Activated T-cell treated with anti-CD3 and anti-CD28 coated beads, Interleukin-2, amount 50 U/mL, for 72 hours (primary cell): ENCODE results near the gene CLEC5A. TPM values are rescaled to one million over a fixed set of nuclear protein-coding genes. Genes with fewer than 3 reads are reported as not detected.
"Not testable (repeated sequence)": the region's sequence is repeated elsewhere in the genome, so short reads cannot be mapped to it uniquely, and the experiment has no call there.

Source experiments
- ATAC-seq, 2 donors: fragments of 150-1000 bp; cut with Tn5 transposase; replicated peaks in 1 of 2; 2 replicates each; pipeline ENCODE4 v1.10.0; 2021; ENCODE audit warnings: moderate library complexity in 2 of 2, mild to moderate bottlenecking in 1 of 2
- DNase-seq, 2 donors: peaks; one replicate each; pipeline ENCODE4 v3.0.0; 2021 to 2022; ENCODE audit warnings: mixed read lengths in 1 of 2
- H3K27ac Mint-ChIP-seq: one replicate; pipeline ENCODE4 v1.8.0; 2022; ENCODE audit warnings: mild to moderate bottlenecking, moderate library complexity, mixed read lengths
- H3K27me3 Mint-ChIP-seq: one replicate; pipeline ENCODE4 v1.8.0; 2022; ENCODE audit warnings: low read depth, mixed read lengths
- H3K36me3 Mint-ChIP-seq, 2 donors: one replicate each; pipeline ENCODE4 v1.8.0; 2022; ENCODE audit warnings: mixed read lengths in 2 of 2, mild to moderate bottlenecking in 1 of 2; ENCODE audit not compliant: insufficient read depth in 2 of 2
- H3K4me1 Mint-ChIP-seq: one replicate; pipeline ENCODE4 v1.8.0; 2022; ENCODE audit warnings: low read depth, mixed read lengths
- H3K4me3 Mint-ChIP-seq, 2 donors: one replicate each; pipeline ENCODE4 v1.8.0; 2022; ENCODE audit warnings: mild to moderate bottlenecking in 2 of 2, mixed read lengths in 2 of 2, moderate library complexity in 2 of 2
- H3K9me3 Mint-ChIP-seq, 2 donors: one replicate each; pipeline ENCODE4 v1.8.0; 2022; ENCODE audit warnings: mixed read lengths in 2 of 2
- total RNA-seq, 2 donors: library from RNA; stranded (reverse); gene quantifications; one replicate each; pipeline ENCODE4 v1.2.3, GENCODE V29; 2022

Gene CLEC5A
- total RNA-seq, 2 donors from 2014 or later: not detected

DNA sequence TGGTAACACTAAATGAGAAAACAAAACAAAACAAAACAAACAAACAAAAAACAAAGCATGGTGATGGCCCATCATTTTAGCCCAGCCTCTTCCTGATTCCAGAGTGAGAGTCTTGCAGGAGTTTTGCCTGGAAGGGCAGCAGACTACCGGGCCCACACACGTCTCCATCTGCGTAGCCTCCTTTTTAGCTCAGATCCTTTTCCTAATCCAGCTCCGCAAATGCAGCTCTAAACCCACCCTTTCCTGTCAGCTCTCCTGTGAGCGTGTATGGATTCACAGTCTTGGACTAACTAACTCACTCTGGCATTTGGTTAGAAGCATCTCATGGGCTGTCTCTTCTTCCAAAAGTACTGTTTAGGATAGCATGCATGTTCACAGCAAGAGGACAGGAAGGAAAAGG lies 16.6 kb downstream of the CLEC5A start:
- ATAC-seq (no peak), DNase-seq (no peak)
- Mint-ChIP-seq H3K27ac (no peak overlapping the region), H3K36me3 (peaks cover 0 to 3% of the 10 kb centered on the region in 2 donors), H3K4me3 (no peak overlapping the region), H3K4me1 (no peaks in the 10 kb centered on the region), H3K27me3 (peaks cover 6% of the 10 kb centered on the region), H3K9me3 (peaks cover 0 to 7% of the 10 kb centered on the region in 2 donors)

DNA sequence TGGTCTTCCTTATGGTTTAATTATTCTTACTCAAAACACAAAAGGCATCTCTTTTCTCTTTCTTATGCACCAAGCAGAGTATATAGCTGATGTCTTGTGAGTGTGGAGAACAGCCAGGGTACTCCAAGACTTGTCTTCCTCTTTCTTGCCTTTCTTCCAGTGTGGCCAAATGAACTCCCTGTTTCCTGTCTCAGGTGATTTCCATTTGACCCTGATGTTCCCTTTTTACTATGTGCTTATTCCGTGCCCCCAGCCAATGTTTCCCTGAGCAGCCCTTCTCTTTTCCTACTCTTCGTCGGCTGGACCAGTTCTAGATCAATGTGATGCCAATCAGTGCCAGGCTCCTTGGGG lies 18.0 kb downstream of the CLEC5A start:
- H3K9me3 Mint-ChIP-seq: peaks cover 0 to 2% of the 10 kb centered on the region in 2 donors
- ATAC-seq (no peak), DNase-seq (no peak)
- no peaks in the 10 kb centered on the region for H3K4me1 Mint-ChIP-seq
- H3K27ac Mint-ChIP-seq: no peak overlapping the region
- no peak overlapping the region for H3K4me3 Mint-ChIP-seq
- peaks cover under 1% of the 10 kb centered on the region for H3K27me3 Mint-ChIP-seq
- peaks cover 0 to 3% of the 10 kb centered on the region in 2 donors for H3K36me3 Mint-ChIP-seq

DNA sequence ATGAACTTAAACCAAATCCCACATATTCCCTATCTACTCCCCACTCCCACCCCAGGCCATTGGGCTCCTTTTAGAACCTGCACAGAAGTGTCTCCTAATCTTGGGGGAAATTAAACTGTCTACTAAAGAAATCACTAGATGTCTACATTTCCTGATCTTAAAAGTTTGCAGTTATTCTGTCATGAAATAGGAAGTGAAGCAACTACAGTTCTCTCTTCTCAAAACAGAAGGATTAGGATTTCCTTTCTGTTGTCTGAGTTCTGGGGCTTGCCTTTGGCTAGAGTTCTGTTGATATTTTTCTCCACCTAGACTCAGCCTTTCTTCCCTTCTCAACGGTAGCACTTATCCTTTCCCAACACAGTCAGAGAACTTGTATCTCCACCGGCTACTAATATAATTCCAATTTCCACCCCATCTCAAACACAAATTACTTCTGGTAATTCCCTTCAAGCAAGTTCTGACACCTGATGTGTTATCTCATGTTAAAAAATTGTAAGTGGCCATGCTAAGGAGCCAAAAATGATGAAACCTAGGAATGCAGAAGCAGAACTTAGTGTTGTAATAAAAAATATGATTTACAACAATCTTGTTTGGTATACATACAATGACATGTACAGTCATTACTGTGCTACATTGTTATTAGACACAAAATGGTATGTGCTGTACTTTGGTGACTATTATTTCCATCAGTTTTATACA lies 18.5 kb downstream of the CLEC5A start:
- H3K27me3 Mint-ChIP-seq: no peaks in the 10 kb centered on the region
- no peaks in the 10 kb centered on the region for H3K4me1 Mint-ChIP-seq
- peaks cover 0 to 2% of the 10 kb centered on the region in 2 donors for H3K9me3 Mint-ChIP-seq
- DNase-seq (no peak), ATAC-seq (no peak)
- no peak overlapping the region for H3K27ac Mint-ChIP-seq
- H3K4me3 Mint-ChIP-seq: no peak overlapping the region
- peaks cover 0 to 3% of the 10 kb centered on the region in 2 donors for H3K36me3 Mint-ChIP-seq

DNA sequence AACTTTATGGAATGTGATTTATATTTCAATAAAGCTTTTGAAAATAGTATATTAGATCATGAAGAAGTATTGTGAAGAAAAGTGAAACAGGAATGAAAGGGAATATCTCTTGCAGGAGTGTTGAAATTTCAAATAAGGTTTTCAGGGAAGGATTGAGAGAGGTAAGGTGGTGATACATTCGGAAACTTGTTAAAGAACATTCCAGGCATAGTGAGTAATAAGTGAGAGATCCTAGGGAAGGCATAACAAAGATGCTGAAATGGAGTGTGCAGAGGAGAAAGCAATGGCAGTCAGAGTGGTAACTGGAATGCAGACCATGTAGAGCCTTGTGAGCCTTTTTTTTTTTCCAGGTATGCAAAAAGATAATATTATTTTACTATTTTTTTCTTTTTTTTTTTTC lies 26.5 kb downstream of the CLEC5A start:
- H3K9me3 Mint-ChIP-seq: no peaks in the 10 kb centered on the region
- no peaks in the 10 kb centered on the region for H3K36me3 Mint-ChIP-seq
- H3K4me3 Mint-ChIP-seq: no peak overlapping the region
- H3K4me1 Mint-ChIP-seq: no peaks in the 10 kb centered on the region
- ATAC-seq (no peak), DNase-seq (no peak)
- no peak overlapping the region for H3K27ac Mint-ChIP-seq
- no peaks in the 10 kb centered on the region for H3K27me3 Mint-ChIP-seq

DNA sequence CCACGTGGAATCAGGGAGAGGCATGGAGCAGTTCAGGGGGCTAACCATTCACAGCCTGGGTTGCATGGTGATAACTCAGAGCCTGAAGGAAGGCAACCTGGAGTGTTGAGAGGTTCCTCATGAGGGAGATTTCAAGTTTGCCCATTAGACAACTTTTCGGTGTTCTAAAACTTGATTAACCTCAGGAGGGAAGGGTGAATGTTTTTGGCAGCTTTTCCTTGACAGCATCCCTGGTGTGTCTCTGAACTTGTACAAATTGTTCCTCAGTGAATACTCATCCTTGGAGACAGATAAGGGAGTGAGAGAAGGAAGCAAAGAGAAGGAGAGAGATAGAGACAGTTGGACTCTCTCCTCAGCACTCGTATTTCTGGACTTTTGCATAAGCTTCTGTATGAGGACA lies 30.7 kb downstream of the CLEC5A start, which contains the start of gene OR9A4:
TSS of gene OR9A4 (plus strand) at position 301 of the 400 bp plus-strand sequence. CDS start 2,477 bp downstream, outside the sequence.
- Mint-ChIP-seq H3K27me3 (no peaks in the 10 kb centered on the region), H3K9me3 (no peaks in the 10 kb centered on the region), H3K4me3 (no peak within 1 kb of the TSS), H3K4me1 (no peaks in the 10 kb centered on the region), H3K36me3 (no peaks in the 10 kb centered on the region), H3K27ac (no peak within 1 kb of the TSS)
- DNase-seq (no peak), ATAC-seq (no peak)

DNA sequence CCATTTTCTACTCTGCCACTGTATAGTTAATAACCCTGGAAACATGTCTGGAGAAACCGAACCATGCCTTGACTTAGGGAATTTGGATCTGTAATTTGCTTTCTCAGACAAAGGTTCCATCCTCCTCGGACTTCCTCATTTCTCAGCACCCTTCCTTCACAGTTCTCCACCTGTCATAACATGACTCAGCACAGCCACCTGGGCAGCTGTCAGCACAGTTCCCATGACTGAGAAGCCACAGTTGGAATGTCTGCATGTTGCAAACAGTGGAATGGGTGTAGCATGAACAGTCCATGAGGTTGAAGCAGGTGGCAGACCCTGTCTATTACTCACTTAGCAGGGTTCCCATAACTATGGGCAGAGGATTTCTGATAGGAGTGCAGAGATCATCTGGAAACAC lies 31.2 kb downstream of the CLEC5A start:
- H3K9me3 Mint-ChIP-seq: peaks cover 0 to 2% of the 10 kb centered on the region in 2 donors
- DNase-seq (no peak), ATAC-seq (no peak)
- H3K4me3 Mint-ChIP-seq: no peak overlapping the region
- H3K27ac Mint-ChIP-seq: no peak overlapping the region
- no peaks in the 10 kb centered on the region for H3K27me3 Mint-ChIP-seq
- no peaks in the 10 kb centered on the region for H3K36me3 Mint-ChIP-seq
- H3K4me1 Mint-ChIP-seq: no peaks in the 10 kb centered on the region

DNA sequence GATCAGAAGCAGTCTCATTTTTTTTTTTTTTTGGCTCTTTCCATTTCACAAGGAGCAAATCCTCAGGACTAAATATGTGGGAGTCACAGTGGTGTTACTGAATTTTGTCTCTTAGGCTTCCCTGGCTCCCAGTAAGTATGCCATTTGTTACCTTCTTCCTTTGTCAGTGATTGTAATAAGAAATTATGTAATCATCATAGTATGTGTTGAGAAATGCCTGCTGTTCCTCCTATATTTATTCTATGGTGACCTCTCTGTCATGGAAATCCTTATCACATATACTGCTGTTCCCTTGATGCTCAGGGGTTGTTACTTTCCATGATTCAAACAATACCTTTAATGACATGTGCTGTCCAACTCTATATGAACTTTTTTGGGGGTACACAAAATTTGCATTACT lies 35.4 kb downstream of the CLEC5A start:
- Mint-ChIP-seq H3K4me1 (no peaks in the 10 kb centered on the region), H3K4me3 (no peak overlapping the region)

DNA sequence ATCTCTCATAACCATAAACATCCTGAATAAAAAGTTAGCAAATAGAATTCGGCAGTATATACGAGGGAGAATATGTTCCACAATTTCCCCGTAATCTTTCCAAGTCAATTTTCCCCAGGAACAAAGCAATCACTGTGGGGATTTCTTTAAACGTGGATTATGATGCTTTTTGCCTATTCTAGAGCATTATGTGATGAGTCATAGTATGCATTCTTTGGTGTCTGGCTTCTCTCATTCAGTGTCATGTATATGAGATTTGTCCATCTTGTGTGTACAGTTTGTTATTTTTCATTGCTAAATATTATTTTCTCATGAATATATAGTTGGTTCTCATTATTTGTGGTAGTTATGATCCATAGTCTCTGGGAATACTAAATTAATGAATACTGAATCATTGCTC lies 40.5 kb downstream of the CLEC5A start:
- DNase-seq: no peak
- Mint-ChIP-seq H3K36me3 (no peaks in the 10 kb centered on the region), H3K4me3 (no peak overlapping the region), H3K27me3 (no peaks in the 10 kb centered on the region), H3K27ac (no peak overlapping the region), H3K4me1 (no peaks in the 10 kb centered on the region), H3K9me3 (peaks cover 0 to 2% of the 10 kb centered on the region in 2 donors)
- ATAC-seq: no peak

More for the DNA sequence above, 35.4 kb downstream of the CLEC5A start:
- ATAC-seq (no peak), DNase-seq (no peak)
- peak overlapping the region; percentile 22 for H3K27ac Mint-ChIP-seq
- no peaks in the 10 kb centered on the region for H3K27me3 Mint-ChIP-seq
- H3K36me3 Mint-ChIP-seq: no peaks in the 10 kb centered on the region
- H3K9me3 Mint-ChIP-seq: peaks cover 0 to 2% of the 10 kb centered on the region in 2 donors

DNA sequence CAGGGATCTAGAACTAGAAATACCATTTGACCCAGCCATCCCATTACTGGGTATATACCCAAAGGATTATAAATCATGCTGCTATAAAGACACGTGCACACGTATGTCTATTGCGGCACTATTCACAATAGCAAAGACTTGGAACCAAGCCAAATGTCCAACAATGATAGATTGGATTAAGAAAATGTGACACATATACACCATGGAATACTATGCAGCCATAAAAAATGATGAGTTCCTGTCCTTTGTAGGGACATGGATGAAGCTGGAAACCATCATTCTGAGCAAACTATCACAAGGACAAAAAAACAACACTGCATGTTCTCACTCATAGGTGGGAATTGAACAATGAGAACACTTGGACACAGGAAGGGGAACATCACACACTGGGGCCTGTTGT lies 47.4 kb downstream of the CLEC5A start:
- DNase-seq, ATAC-seq, H3K27me3 Mint-ChIP-seq, H3K4me1 Mint-ChIP-seq, H3K36me3 Mint-ChIP-seq, H3K27ac Mint-ChIP-seq, H3K9me3 Mint-ChIP-seq, H3K4me3 Mint-ChIP-seq: not testable (repeated sequence)

DNA sequence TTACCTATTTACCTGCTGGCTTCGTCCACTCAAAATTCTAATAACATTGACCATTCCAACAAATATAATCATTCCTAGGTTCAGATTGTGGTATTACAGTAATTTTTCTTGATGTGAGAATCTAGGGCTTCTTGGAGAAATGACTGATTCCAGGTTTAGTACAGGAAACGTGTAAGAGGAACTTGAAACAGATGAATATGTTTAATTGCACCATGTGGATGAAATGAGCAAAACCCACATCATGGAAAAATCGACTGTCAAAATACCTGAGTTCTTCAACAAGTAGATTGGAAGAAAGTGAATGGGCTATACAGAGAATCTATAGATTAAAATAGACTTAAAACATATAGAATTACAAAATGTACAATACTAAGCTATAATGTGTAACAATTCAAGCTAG lies 55.4 kb downstream of the CLEC5A start:
- no peaks in the 10 kb centered on the region for H3K36me3 Mint-ChIP-seq
- DNase-seq: no peak
- no peak overlapping the region for H3K27ac Mint-ChIP-seq
- H3K4me3 Mint-ChIP-seq: no peak overlapping the region
- no peaks in the 10 kb centered on the region for H3K9me3 Mint-ChIP-seq
- no peaks in the 10 kb centered on the region for H3K4me1 Mint-ChIP-seq
- no peak for ATAC-seq
- H3K27me3 Mint-ChIP-seq: no peaks in the 10 kb centered on the region

DNA sequence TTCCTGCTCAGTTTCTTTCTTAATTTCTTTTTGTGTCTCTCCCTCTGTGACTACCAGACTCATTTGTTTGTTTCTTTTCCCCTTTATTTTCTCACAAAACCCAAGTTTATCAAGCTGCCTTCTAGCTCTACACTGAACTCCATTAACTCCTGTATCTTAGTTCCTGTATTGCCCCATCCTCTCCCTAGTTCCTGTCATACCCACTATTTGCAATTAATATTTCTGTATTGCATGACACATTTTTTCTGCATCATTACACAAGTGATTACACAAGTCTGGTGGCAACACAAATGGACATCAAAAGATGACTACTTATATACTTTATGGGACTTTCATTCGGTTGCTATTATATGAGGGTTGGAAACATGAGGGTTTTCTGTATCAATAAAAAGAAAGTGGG lies 57.5 kb downstream of the CLEC5A start:
- Mint-ChIP-seq H3K36me3 (no peaks in the 10 kb centered on the region), H3K9me3 (no peaks in the 10 kb centered on the region), H3K4me3 (no peak overlapping the region), H3K27me3 (no peaks in the 10 kb centered on the region), H3K4me1 (peaks cover 8% of the 10 kb centered on the region), H3K27ac (no peak overlapping the region)
- DNase-seq (no peak), ATAC-seq (no peak)

DNA sequence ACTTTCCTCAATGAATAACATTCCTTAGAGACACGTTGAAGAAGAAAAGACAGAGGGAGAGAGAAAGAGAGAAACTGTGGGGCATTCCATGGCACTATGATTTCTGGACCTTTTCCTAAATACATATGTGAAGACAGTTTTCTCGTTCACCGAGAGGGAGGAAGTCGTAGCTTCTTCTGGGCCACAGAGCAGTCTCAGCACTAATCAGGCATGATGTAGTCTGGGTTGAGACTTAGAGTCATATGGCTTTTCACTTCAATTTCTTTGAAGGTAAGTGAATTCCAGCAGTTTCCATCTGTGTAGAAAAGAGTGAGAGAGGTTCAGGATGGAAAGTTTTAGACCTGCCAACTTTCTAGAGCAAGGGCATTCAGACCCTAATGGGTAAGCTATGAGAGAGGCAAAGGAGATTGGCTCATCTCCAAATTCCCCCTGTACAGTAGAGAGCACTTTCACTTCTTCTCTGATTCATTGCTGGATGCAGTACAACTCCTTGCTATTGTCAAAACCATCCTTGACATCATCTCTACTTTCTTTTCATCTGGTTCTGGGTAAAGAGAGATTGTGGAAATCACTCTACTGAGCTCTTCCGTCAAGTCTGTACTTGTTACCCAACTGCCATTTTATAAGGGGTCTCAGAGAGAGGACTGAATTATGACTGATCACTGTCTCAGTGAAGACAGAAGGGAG lies 62.1 kb downstream of the CLEC5A start:
- Mint-ChIP-seq H3K36me3 (no peaks in the 10 kb centered on the region), H3K27me3 (no peaks in the 10 kb centered on the region), H3K27ac (no peak overlapping the region), H3K9me3 (no peaks in the 10 kb centered on the region), H3K4me1 (peaks cover 8% of the 10 kb centered on the region), H3K4me3 (no peak overlapping the region)
- ATAC-seq: peak; percentile 72 to 90
- DNase-seq: no peak

DNA sequence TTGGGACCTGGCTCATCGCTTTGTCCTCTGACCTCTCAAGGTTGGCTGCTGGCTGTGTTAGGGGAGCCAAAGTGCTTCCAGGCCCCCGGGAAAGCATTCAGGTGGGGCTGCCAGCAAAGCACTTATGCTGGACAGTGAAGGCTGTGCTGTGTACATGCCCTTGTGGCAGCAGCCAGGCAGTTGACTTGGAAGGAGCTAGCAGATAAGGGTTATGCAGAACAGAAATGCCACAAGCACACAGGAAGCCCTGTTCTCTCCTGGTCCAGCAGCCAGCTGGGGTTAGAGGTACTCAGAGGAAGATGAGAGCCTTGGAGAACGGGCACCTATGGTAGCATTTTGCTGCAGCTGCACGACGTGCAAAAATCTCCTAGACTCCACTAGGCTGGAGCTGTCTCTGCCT lies 65.8 kb downstream of the CLEC5A start:
- peaks cover 8% of the 10 kb centered on the region for H3K4me1 Mint-ChIP-seq
- H3K27ac Mint-ChIP-seq: no peak overlapping the region
- no peak for DNase-seq
- H3K27me3 Mint-ChIP-seq: no peaks in the 10 kb centered on the region
- peaks cover 0 to 5% of the 10 kb centered on the region in 2 donors for H3K9me3 Mint-ChIP-seq
- no peak for ATAC-seq
- H3K36me3 Mint-ChIP-seq: no peaks in the 10 kb centered on the region
- H3K4me3 Mint-ChIP-seq: no peak overlapping the region

DNA sequence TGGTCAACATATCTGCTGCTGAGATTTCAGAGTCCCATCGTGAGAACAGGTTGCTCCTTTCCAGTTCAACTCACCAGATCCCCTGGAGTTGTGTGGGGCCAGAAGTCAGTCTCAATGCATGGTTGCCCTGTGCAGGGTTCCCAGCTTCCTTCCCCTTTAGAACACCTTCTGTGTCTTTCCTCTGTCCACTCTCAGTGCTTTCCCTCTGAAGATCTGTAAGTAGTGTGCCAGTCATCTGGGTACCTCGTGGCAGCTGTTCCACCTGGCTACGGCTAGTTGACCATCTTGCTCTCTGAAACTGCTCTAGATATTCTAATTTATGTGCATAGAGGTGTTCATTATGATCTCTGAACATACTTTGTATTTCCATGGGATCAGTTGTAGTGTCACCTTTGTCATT lies 69.4 kb downstream of the CLEC5A start:
- ATAC-seq (no peak), DNase-seq (no peak)
- H3K36me3 Mint-ChIP-seq: no peaks in the 10 kb centered on the region
- no peaks in the 10 kb centered on the region for H3K4me1 Mint-ChIP-seq
- peak overlapping the region; percentile 5 for H3K27ac Mint-ChIP-seq
- H3K27me3 Mint-ChIP-seq: no peaks in the 10 kb centered on the region
- no peak overlapping the region for H3K4me3 Mint-ChIP-seq
- H3K9me3 Mint-ChIP-seq: peaks cover 2 to 5% of the 10 kb centered on the region in 2 donors
